ENCODE data around the gene HDAC4. TPM values are rescaled to one million over a fixed set of nuclear protein-coding genes. Genes with fewer than 3 reads are reported as not detected.

HDAC4 gene
- total and polyA plus RNA-seq, 2 of the 8 experiments (the other 6 are each of a cell fraction or from before 2014, with no cell fraction given) = 15.4 to 31.5 TPM

GRCh38 chr2:239390546-239391285, 10.1 kb downstream of the HDAC4 start:
- H2BK120ac ChIP-seq (replicated peaks; ENCODE audit: low read depth, low read length) = no peak overlapping the region
- H3K23ac ChIP-seq (ENCODE audit: insufficient read length) = no peak overlapping the region
- no peak overlapping the region for H4K91ac ChIP-seq (replicated peaks; ENCODE audit: insufficient read length, low read length)
- H3K23me2 ChIP-seq (ENCODE audit: low read depth, low read length) = no peaks in the 10 kb centered on the region
- no peak overlapping the region for H3K27ac ChIP-seq (ENCODE audit: low read depth, low read length)
- H2BK12ac ChIP-seq (ENCODE audit: low read depth, low read length) = no peak overlapping the region
- H3K79me1 ChIP-seq (ENCODE audit: low read depth, low read length) = peaks cover 26% of the 10 kb centered on the region
- H4K5ac ChIP-seq (ENCODE audit: insufficient read length, low read depth, low read length) = no peak overlapping the region
- no peak overlapping the region for H3K9ac ChIP-seq (replicated peaks in 1 of 4; ENCODE audit: extremely low read depth in 1 of 4, low read depth in 3 of 4, low read length in 3 of 4)
- H2AFZ ChIP-seq (ENCODE audit: low read length) = no peak overlapping the region
- no peak for DNase-seq (ENCODE audit: low read depth in 1 of 2, low spot score in 2 of 2)
- TF ChIP-seq TAF7 (optimal IDR thresholded peaks at IDR 0.05; ENCODE audit: borderline replicate concordance, low read depth, low read length) (no peak), RAD21 (IDR thresholded peaks at IDR 0.05 in 1 of 2, conservative IDR thresholded peaks at IDR 0.05 in 1 of 2; ENCODE audit: low read depth in 2 of 2, low read length in 2 of 2) (peak in 1 of 2 experiments; percentile 13; a peak in 1 of 4 replicates)
- no peak overlapping the region; the same call in 1 of the 2 replicates for H4K8ac ChIP-seq (ENCODE audit: extremely low read depth, insufficient read depth, low read length)
- no peaks in the 10 kb centered on the region; a peak in 2 of 8 replicates for H3K36me3 ChIP-seq (ENCODE audit: control insufficient read depth in 2 of 4, insufficient read depth in 4 of 4, low read length in 3 of 4)
- H4K20me1 ChIP-seq (replicated peaks in 1 of 2; ENCODE audit: control insufficient read depth in 1 of 2, insufficient read depth in 2 of 2, low read length in 2 of 2) = peaks cover 33 to 40% of the 10 kb centered on the region in 2 experiments
- H3K4me1 ChIP-seq (replicated peaks in 1 of 4; ENCODE audit: control insufficient read depth in 3 of 4, insufficient read depth in 4 of 4, low read length in 3 of 4) = peaks cover 0 to 11% (median 6%) of the 10 kb centered on the region in 4 experiments; a peak in 5 of 7 replicates
- no peak overlapping the region for H3K14ac ChIP-seq (ENCODE audit: insufficient read length)
- no peak overlapping the region for H2BK5ac ChIP-seq (ENCODE audit: low read depth, low read length)
- no peak overlapping the region for H3K4me2 ChIP-seq (ENCODE audit: insufficient read depth in 1 of 2, low read depth in 2 of 2, low read length in 2 of 2)
- peak overlapping the region; percentile 80 for H2AK5ac ChIP-seq (ENCODE audit: low read depth, low read length)
- no peak overlapping the region; the same call in 1 of the 2 replicates for H3K18ac ChIP-seq (ENCODE audit: extremely low read depth, low read length)
- ChIA-PET CTCF (ENCODE audit: partially characterized antibody) (interaction anchor here (1.0 to 5.4 kb wide), 8 partner anchors 10 to 248 kb away, joined by 3 to 30 read pairs (median 3); no protein-coding TSS in a partner anchor), POLR2A (ENCODE audit: partially characterized antibody) (interaction anchor here (1.3 to 3.6 kb wide), 3 partner anchors 8 to 39 kb away, joined by 3 to 9 read pairs (median 7); no protein-coding TSS in a partner anchor)
- no peak overlapping the region for H3K4me3 ChIP-seq (ENCODE audit: extremely low read depth in 1 of 4, insufficient read depth in 2 of 4, low read depth in 3 of 4, low read length in 4 of 4)
- no peak for FAIRE-seq
- H2BK15ac ChIP-seq (ENCODE audit: low read length) = no peak overlapping the region
- H3K56ac ChIP-seq (replicated peaks; ENCODE audit: insufficient read length, low read depth, low read length) = no peak overlapping the region
- H3K4ac ChIP-seq (replicated peaks; ENCODE audit: insufficient read length, low read depth, low read length) = no peak overlapping the region
- 93% methylated on average over 25 of the region's 26 CpGs; no CpG with 5 or more reads in 1 of the 2 experiments for WGBS, 2 experiments (ENCODE audit: extremely low coverage in 1 of 2, insufficient coverage in 1 of 2, insufficient read length in 1 of 2, insufficient replicate concordance in 2 of 2, low coverage in 1 of 2, low lambda C conversion rate in 2 of 2, missing lambda C conversion rate in 1 of 2)
- H3K27me3 ChIP-seq (replicated peaks in 1 of 4; ENCODE audit: control insufficient read depth in 3 of 4, extremely low read depth in 1 of 4, insufficient read depth in 3 of 4, low read length in 3 of 4) = no peaks in the 10 kb centered on the region
- peaks cover 7 to 92% of the 10 kb centered on the region in 2 experiments; a peak in 3 of 4 replicates for H3K79me2 ChIP-seq (ENCODE audit: control insufficient read depth in 1 of 2, insufficient read depth in 2 of 2, low read length in 2 of 2)
- H2BK20ac ChIP-seq (ENCODE audit: low read length) = no peak overlapping the region
- H3K9me3 ChIP-seq (ENCODE audit: insufficient read depth in 2 of 2, low read depth in 1 of 2, low read length in 1 of 2) = no peaks in the 10 kb centered on the region

Data from H1 (cell line).